ENCODE data around the gene HIRIP3. TPM values are rescaled to one million over a fixed set of nuclear protein-coding genes. Genes with fewer than 3 reads are reported as not detected.

The HIRIP3 gene
- total RNA-seq, 2 donors from 2014 or later = 11.2 to 17.1 TPM

GRCh38 chr16:29978564-29979270 lies 16.7 kb downstream of the HIRIP3 start:
- TF ChIP-seq POLR2A (IDR thresholded peaks at IDR 0.05) (no peak), CTCF (IDR thresholded peaks at IDR 0.05) (no peak)
- no peak overlapping the region for H3K27ac ChIP-seq
- H3K36me3 ChIP-seq (replicated peaks in 1 of 2; ENCODE audit: insufficient read depth in 1 of 2, low read depth in 2 of 2) = peaks cover 10 to 47% of the 10 kb centered on the region in 2 donors
- no peaks in the 10 kb centered on the region for H3K9me3 ChIP-seq
- H3K4me1 ChIP-seq = peaks cover 30% of the 10 kb centered on the region
- WGBS, 2 donors = 89 to 90% methylated on average over 7 to 9 of the region's 9 CpGs
- intact Hi-C loops (cut with DNase I) = no loop called here
- H3K27me3 ChIP-seq = no peaks in the 10 kb centered on the region
- no peak for DNase-seq
- H3K4me3 ChIP-seq = no peak overlapping the region
- ATAC-seq = no peak

GRCh38 chr16:29978081-29978480 lies 17.3 kb downstream of the HIRIP3 start:
- ATAC-seq = no peak
- Histone ChIP-seq H3K36me3 (replicated peaks in 1 of 2; ENCODE audit: insufficient read depth in 1 of 2, low read depth in 2 of 2) (peaks cover 4 to 44% of the 10 kb centered on the region in 2 donors), H3K9me3 (no peaks in the 10 kb centered on the region), H3K4me1 (peaks cover 34% of the 10 kb centered on the region), H3K4me3 (no peak overlapping the region), H3K27me3 (no peaks in the 10 kb centered on the region), H3K27ac (no peak overlapping the region)
- no peak for TF ChIP-seq POLR2A (IDR thresholded peaks at IDR 0.05)
- 93 to 98% methylated on average over 6 to 9 of the region's 9 CpGs for WGBS, 2 donors
- intact Hi-C loops (cut with DNase I) = no loop called here
- DNase-seq = no peak

- H3K27me3 ChIP-seq = no peaks in the 10 kb centered on the region
- DNase-seq = no peak
- H3K9me3 ChIP-seq = no peaks in the 10 kb centered on the region
- no peak for ATAC-seq
- peaks cover 0 to 38% of the 10 kb centered on the region in 2 donors for H3K36me3 ChIP-seq (replicated peaks in 1 of 2; ENCODE audit: insufficient read depth in 1 of 2, low read depth in 2 of 2)
- H3K27ac ChIP-seq = peak overlapping the region in 1 of 4 donors; percentile 88
- WGBS, 2 donors = 87% methylated on average over 9 of the region's 9 CpGs
- TF ChIP-seq POLR2A (IDR thresholded peaks at IDR 0.05) (no peak), CTCF (IDR thresholded peaks at IDR 0.05) (no peak)
- intact Hi-C loops (cut with DNase I) = no loop called here
- H3K4me1 ChIP-seq = peaks cover 35% of the 10 kb centered on the region
- no peak overlapping the region for H3K4me3 ChIP-seq
Observed at GRCh38 chr16:29977063-29977825, 18.2 kb downstream of the HIRIP3 start.

- 13 to 16% methylated on average over 6 of the region's 6 CpGs for WGBS, 2 donors
- Histone ChIP-seq H3K4me3 (no peak overlapping the region), H3K27me3 (no peaks in the 10 kb centered on the region), H3K36me3 (replicated peaks in 1 of 2; ENCODE audit: insufficient read depth in 1 of 2, low read depth in 2 of 2) (peaks cover 0 to 25% of the 10 kb centered on the region in 2 donors), H3K4me1 (peaks cover 35% of the 10 kb centered on the region), H3K9me3 (no peaks in the 10 kb centered on the region), H3K27ac (peak overlapping the region in 3 of 4 donors; percentile 10 to 88 (median 24))
- DNase-seq = no peak
- ATAC-seq = no peak
- no peak for TF ChIP-seq POLR2A (IDR thresholded peaks at IDR 0.05)
- intact Hi-C loops (cut with DNase I) = no loop called here
Observed at GRCh38 chr16:29975811-29976511, 19.5 kb downstream of the HIRIP3 start.

GRCh38 chr16:29975134-29975538 lies 20.3 kb downstream of the HIRIP3 start:
- Histone ChIP-seq H3K36me3 (replicated peaks in 1 of 2; ENCODE audit: insufficient read depth in 1 of 2, low read depth in 2 of 2) (peaks cover 0 to 18% of the 10 kb centered on the region in 2 donors), H3K27me3 (no peaks in the 10 kb centered on the region), H3K9me3 (no peaks in the 10 kb centered on the region), H3K4me1 (peaks cover 35% of the 10 kb centered on the region), H3K4me3 (no peak overlapping the region), H3K27ac (peak overlapping the region in 2 of 4 donors; percentile 88)
- 41 to 50% methylated on average over 5 of the region's 5 CpGs for WGBS, 2 donors
- ATAC-seq = no peak
- intact Hi-C loops (cut with DNase I) = no loop called here
- no peak for DNase-seq
- TF ChIP-seq POLR2A (IDR thresholded peaks at IDR 0.05) (no peak), CTCF (IDR thresholded peaks at IDR 0.05) (no peak)

All from body of pancreas (tissue), 4 donors.